ENCODE results near the gene HPSE2. TPM values are rescaled to one million over a fixed set of nuclear protein-coding genes. Genes with fewer than 3 reads are reported as not detected.

HPSE2 gene
- total RNA-seq, 2 donors from 2014 or later: 0.18 to 0.74 TPM

DNA sequence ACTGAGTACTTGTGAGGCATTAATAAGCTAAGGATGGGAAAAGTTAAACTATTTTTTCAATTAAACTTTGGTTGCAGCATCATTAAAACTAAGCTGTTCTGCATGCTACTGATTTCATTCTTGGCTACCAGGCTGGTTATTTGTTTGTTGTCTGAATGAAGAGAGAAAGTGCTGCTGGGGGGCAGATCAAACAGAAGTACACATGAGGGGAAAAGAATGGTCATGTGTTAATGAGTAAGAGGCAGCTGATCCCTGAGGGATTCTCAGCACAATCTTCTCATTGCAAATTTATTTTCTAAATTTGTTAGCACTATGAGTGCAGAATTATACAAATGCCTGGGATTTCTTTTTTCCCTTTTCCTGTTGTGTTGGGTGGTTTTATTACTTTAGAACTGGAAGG, 575.7 kb downstream of the HPSE2 start:
- intact Hi-C loops (cut with DNase I): loop anchor here in 1 of 2 donors (5.0 kb wide), 1 partner anchor 193 kb away; no protein-coding TSS in a partner anchor
- DNase-seq (no peak), ATAC-seq (no peak)

DNA sequence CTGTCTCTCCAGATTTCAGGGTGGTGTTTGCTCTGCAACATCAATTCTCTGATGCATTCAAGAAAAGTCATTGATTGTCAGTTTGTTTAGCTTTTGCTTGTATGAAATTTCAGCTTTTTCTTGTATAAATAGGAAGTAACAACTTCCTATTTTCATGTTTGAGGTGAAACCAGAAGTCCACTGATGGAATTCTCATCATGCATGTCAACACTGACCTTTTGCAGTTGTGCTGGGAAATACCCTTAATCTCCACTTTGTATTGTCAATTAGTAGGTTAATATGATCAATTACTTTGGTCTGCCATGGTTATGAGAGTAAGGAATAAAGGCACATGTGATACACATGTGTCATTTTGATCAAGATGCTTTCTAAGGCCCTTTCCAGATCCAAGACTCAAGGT, 580.2 kb downstream of the HPSE2 start:
- intact Hi-C loops (cut with DNase I): no loop called here
- no peak for ATAC-seq
- DNase-seq: no peak

DNA sequence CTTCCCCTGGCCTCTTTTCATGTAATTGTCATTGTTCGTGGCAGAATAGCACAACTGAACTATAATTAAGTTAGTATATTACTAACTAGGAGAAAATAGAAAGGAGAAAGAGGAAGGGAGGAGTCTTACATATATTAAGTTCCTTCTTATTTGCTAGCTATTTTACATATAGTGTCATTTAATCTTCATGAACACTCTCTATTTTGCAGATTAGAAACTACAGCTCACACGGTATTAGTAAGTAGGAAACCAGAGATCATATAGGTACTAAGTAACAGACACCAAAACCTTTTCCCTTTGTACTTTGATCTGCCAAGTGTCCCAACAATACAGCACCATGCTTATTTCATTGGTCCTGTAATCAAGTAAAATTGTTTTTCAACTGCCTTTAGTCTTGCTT, 586.5 kb downstream of the HPSE2 start:
- ATAC-seq: no peak
- DNase-seq: no peak
- intact Hi-C loops (cut with DNase I): no loop called here

DNA sequence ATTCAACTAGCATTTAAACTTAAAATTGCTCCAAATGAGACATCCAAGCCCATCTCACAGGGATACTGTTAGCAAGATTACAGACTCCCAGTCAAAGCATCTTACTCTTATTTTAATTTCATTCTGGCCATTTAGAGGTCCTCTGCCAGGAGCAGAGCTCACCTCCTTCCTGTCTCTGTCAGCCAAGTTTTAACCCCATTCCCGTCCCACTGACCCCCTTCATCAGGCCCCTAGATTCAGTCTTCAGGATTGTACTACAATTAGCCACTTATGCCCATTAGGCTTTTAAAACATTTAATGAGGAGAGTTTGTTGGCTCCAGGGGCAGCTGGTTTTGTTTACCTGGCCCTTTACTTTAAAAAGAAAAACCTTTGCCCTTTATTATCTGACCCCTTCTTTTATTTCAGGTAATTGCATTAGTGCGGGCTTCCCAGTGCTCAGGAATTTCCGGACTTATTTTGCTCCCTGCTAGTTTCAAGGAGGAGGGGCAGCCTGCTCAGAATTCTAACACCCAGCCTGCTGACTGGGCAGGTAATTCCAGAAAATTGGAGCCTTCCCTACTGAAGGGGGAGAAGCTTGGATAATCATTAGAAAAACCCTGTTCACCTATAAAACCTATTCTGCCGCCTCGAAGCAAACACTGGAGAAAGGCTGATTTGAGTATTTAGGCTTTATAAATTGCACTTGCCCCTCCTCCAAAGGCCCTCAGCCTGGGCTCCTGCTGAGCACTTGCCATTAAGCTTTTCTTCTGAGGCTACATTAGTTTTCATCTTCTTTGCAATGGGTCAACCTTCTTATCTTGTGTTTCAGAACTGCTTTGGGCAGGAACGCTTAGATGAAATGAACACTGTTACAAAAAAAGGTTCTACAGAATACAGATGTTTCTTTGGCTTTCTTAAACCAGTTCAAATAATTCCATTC, 588.4 kb downstream of the HPSE2 start:
- DNase-seq (no peak), ATAC-seq (no peak)
- intact Hi-C loops (cut with DNase I): no loop called here

DNA sequence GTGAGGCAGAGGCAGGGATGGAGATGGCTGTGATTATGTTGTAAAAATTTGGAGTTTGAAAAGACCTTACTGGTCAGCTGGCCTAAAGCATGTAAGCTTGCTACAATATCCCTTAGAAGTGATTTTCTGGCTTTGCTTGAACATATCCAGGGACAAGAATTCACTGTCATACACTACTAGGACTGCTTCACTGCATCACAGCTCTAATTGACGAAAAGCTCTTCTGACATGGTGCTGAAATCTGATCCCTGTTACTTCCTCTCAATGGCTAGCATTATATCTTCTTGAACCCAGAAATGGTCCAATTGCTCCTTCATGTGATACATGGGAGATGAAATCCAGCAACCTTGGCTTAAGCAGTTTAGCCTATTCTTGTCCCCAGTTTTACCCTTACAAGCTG, 591.2 kb downstream of the HPSE2 start:
- intact Hi-C loops (cut with DNase I): no loop called here

DNA sequence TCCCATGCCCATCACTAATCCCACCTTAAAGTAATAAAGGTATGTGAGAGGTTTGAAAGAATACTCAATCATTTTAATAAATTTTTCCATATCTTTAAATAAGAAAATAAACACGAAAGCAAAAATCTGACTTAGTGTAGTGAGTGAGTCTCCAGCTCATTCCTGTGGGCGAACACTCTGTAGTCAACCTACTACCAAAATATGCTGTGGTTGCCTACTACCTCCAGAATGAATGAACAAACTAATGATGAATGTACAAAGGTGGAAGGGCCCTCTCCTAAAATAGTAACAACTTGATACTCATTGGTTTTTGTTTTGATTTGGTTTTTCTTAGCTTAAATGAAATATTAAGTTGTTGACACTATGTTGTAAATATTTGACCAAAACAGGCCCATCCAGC, 593.4 kb downstream of the HPSE2 start:
- no peak for DNase-seq
- intact Hi-C loops (cut with DNase I): no loop called here
- no peak for ATAC-seq

More for the DNA sequence above, 591.2 kb downstream of the HPSE2 start:
- no peak for ATAC-seq
- DNase-seq: no peak

DNA sequence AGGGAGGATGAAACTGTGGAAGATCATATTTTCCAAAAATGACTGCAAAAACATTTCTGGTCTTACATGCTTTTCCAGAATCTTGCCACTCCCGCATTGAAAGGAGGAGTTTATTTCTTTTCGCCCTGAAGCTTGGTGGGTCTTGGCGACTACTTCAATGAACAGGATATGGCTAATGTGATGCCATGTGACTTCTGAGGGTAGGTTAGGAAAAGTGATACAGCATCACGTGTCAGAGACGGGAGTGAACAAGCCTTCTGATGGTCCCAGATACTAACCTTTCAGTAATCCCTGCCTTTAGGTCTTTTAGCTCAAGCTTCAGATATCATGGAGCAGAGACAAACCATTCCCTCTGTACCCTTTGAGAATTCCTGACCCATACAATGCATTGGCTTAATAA, 596.7 kb downstream of the HPSE2 start:
- ATAC-seq: no peak
- intact Hi-C loops (cut with DNase I): no loop called here
- DNase-seq: no peak

DNA sequence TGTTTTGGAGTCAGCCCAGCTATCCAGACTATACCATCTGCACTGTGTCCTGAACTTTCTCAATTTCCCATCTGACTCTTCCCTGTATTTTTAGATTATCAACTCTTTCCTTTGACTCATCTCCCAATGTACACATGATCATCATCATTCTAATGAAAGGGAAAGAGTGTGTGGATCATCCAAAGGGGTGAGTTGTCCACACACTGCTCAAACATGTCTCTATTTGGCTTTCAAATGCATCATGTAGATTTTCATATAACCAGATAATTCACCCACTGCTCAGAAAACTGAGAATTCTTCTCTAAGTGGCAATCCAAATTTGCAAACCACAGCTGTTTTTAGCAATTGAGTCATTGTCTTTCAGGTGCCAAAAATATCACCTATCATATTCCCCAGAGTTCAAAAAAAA, 598.7 kb downstream of the HPSE2 start:
- intact Hi-C loops (cut with DNase I): no loop called here
- ATAC-seq (no peak), DNase-seq (no peak)

DNA sequence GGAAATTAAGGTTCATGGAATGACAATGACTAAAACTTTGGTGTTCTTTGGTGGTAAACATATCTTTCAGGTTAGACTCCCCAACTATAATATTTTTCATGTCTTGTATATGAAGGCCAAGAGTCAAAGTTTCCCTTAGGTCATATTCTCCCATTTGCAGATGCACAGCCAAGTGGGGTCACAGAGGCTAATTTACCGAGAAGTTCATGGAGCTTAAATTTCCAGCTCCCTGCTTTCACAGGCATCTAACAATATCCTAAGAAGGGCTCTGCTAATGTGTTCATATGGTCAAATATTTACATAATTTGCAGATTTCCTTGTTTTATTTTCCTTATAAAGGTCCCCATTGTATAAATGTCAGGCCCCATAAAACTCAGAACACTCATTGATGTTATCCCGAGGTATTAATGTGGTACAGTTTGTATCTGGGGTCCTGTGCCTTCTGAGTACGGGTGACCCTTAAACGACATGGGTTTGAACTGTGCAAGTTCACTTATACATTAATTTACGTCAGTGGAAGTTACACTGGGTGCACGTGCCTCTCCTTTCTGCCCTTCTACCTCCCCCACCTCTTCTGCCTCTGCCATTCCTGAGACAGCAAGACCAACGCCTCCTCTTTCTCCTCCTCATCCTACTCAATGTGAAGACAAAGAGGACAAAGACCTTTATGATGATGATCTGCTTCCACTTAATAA, 603.0 kb downstream of the HPSE2 start:
- intact Hi-C loops (cut with DNase I): no loop called here
- no peak for ATAC-seq
- no peak for DNase-seq

DNA sequence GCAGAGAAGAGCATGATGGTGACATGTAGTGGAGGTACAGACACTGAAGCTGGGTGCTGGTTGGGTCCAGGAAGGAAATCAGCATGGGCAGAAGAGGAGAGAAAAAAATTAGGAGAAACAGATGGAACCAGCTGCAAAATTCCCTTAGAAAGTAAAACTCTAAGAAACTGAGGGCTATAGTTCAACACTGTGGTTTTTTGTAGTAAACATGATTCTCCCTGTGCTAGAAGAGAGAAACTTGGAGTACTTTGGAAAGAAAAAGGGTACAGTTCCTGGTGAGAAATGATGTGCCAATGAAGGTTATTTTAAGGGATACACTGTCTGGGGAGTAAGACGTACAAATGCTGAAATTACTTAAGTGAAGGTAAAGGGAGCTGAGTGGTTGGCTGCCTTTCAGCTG, 607.4 kb downstream of the HPSE2 start:
- intact Hi-C loops (cut with DNase I): no loop called here
- ATAC-seq: no peak
- no peak for DNase-seq

DNA sequence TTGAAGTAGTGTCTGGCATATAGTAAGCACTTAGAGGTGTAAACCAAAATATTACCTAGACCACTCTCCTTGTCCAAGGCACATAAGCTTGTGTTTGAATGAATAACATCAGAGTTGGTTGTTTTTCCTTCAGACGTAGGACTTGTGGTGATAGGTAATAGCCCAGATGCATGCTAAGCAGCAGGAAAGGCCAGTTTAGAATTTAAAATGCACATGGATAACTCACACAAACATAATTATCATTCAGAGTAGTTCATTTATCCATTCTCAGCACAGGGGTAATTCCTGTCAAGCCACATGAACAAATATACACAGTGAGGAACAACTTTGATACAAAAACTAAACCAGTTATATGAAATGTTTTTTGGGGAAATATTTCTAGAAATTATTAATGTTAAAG, 607.9 kb downstream of the HPSE2 start:
- intact Hi-C loops (cut with DNase I): no loop called here
- ATAC-seq (no peak), DNase-seq (no peak)

DNA sequence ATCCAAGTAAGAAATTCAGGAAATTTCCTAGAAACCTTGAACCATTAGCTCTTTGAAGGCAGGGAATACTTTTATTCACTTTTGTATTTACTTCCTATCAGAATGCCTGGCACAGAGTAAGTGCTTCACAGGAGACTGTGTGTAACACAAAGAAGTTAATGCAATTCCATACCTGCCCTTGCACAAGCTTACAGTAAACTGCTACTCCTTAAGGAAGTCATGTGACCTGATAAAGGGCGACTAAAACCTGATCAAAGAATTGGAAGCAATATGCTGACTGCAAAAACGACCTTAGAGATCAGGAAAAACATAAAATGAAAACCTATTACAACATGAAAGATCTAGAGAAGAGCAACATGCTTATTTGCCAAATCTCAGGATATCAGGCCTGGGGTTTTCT, 610.7 kb downstream of the HPSE2 start:
- intact Hi-C loops (cut with DNase I): no loop called here
- ATAC-seq (no peak), DNase-seq (no peak)

DNA sequence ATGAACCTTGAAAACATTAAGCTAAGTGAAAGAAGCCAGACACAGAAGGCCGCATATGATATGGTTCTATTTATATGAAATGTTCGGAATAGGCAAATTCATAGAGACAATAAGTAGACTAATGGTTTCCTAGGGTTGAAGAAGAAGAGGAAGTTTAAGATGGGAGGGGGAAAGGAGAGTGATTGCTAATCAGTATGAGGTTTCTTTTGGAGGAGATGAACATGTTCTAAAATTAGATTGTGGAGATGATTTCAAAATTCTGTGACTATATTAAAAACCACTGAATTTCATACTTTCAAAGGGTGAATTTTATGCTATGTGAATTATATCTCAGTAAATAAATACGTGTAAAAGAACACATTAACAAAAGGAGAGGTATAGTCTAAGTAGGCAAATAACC, 612.5 kb downstream of the HPSE2 start:
- DNase-seq (no peak), ATAC-seq (no peak)
- intact Hi-C loops (cut with DNase I): no loop called here

DNA sequence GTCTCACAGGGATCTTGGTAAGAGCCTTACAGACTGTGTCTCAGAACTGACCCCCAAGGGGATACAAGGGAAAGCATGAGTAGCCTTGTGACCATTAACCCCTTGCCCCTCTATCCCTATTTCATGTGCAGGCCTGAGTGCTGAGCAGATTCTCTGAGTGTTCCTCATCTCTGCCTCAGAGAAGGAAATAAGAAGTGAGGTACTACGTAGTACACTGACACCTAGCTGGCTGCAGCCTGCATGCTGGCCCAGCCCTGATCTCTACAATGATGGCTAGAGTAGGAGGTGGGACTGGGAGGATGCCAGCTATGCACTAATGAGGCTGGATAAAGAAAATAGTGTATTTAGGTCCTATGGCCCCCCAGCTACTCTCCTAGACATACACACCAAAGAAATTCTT, 614.0 kb downstream of the HPSE2 start:
- DNase-seq (no peak), ATAC-seq (no peak)
- intact Hi-C loops (cut with DNase I): no loop called here

DNA sequence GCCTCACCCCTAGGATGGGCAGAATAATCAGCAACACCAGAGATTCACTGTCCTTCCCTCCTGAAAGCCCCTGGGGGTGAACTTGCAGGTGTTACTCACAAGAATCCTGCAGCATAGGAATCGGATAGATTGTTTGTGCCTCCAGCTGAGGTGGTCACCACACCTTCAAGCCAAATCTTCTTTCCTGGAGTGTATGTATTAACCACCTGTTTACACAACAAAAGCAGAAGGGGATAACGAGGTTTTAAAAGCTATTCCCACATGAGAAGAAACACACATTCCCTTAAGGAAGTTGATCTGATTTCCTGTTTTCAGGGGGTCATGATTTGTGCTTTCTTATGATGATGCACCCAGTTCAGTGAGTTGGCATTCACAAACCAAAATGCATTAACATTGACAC, 615.1 kb downstream of the HPSE2 start:
- intact Hi-C loops (cut with DNase I): no loop called here
- DNase-seq: no peak
- no peak for ATAC-seq

DNA sequence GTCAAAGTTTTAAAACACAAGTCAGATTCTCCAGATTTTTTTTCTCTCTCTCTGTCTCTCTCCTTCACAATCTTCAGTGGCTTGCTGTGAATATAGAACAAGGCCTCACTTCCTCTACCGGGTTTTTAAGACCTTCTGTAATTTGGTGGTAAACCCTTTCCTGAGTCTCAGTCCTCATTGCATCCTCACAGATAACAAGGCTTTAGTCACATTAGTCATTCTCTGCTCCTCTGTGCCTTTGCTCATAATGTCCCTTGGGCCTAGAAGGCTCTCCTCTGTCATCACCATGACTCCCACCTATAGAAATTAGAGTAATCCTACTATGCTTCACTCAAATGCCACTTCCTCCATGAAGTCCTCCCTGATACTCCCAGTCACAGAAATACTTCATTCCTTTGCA, 616.2 kb downstream of the HPSE2 start:
- DNase-seq (no peak), ATAC-seq (no peak)
- intact Hi-C loops (cut with DNase I): no loop called here

DNA sequence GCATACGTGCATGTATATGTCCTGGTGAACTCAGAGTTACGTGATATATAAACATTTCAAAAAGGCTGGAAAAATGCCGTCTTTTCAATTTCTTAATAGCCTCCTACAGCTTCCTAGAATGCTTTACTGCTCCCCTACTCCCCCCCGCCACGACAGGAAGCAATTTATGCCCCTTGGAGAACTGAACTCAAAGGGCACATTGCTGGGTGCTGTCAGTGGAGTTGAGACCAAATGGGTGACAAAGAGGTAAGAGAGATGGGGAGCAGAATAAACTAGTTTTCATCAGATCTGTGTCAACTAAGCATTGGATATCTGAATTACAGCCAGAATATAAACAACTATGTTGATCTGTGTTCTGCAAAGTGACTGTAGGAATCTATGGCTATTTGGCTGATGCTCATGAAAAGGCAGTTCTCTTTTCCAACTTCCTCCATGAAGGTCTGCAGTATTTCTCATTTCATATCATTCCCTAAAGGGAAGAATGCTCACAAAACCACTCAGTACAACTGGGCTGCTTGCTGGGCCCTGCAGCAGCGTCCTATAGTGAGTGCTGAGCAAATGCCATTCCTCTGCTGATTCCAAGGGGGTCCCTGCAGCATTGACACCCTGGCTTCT, 617.6 kb downstream of the HPSE2 start:
- intact Hi-C loops (cut with DNase I): loop anchor here in 1 of 2 donors (1.0 kb wide), 1 partner anchor 36 kb away; no protein-coding TSS in a partner anchor
- DNase-seq: no peak
- no peak for ATAC-seq

DNA sequence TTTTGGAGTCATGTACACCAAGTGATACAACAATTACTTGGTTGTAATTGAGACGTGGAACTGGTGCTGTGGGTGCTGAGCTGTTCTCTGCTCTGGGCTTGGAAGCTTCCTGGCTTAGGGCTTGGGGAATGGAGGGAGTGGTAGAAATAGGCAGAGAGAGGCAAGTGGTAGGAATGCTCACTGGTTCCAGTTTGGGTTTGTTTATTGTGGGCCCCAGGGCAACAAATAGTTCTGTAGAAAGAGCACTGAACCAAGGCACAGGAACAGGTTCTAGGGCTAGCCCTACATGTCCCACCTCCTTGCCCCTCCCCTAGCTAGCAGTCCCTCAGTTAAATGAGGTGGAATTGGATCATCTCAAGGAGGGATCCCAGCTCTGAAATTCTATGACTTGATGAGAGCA, 622.2 kb downstream of the HPSE2 start:
- DNase-seq (no peak), ATAC-seq (no peak)
- intact Hi-C loops (cut with DNase I): no loop called here

DNA sequence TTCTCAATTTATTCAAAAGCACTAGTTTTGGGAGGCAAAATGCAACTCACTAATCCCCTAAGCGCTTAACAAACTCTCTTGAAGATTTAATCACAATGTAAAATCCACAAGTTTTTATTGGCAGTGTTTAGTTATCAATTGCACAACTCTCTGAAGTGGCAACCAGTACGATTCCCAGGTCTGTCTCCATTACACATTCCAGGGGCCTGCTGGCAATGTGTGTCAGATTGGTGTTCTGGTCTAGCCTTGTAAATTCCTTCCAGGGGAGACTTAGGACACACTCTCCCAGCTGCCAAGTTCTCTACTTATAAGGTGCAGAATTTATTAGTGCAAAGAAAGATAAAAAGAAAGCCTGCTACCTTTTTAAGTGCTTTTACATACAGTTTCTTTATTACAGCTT, 624.2 kb downstream of the HPSE2 start:
- intact Hi-C loops (cut with DNase I): no loop called here
- no peak for DNase-seq
- no peak for ATAC-seq

DNA sequence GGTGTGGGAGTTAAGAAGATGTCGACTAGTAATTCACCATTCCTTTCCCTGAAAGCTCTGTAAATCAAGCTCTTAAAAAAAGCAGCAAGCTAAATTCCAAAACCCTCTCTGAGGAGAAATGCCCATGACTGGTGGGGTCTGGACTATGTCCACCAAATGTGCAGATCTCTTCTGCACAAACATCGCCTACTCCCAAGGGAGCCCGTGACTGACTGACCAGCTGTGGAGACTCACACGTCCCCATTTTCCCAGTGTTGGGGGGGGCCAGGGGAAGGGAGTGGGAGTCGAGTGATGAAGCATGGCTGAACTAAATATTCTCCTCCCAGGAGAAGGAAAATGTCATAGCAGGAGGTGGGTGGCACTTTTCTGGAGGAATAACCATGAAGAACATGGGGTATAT, 624.8 kb downstream of the HPSE2 start:
- peak in 1 of 2 donors; percentile 30 for ATAC-seq
- intact Hi-C loops (cut with DNase I): no loop called here
- DNase-seq: no peak

Data from left cardiac atrium (tissue), 4 donors.